ENCODE data around the gene ARFIP1.

Gene ARFIP1

GRCh38 chr4:152785639-152786615, 6.2 kb downstream of the ARFIP1 start:
- Histone ChIP-seq H3K4me1 (peaks cover 43% of the 10 kb centered on the region), H3K9ac (no peak overlapping the region), H3K27ac (no peak overlapping the region), H3K36me3 (no peaks in the 10 kb centered on the region), H3K4me2 (no peak overlapping the region; the same call in 1 of the 2 replicates), H3K27me3 (no peaks in the 10 kb centered on the region), H3K9me3 (no peaks in the 10 kb centered on the region), H4K20me1 (peaks cover 60% of the 10 kb centered on the region), H3K4me3 (no peak overlapping the region)
- TF ChIP-seq Cebpa-rat (IDR thresholded peaks at IDR 0.05), result no peak

GRCh38 chr4:152786627-152787026, 6.9 kb downstream of the ARFIP1 start:
- no peak for TF ChIP-seq Cebpa-rat (IDR thresholded peaks at IDR 0.05)
- Histone ChIP-seq H4K20me1 (peaks cover 53% of the 10 kb centered on the region), H3K4me3 (no peak overlapping the region), H3K27me3 (no peaks in the 10 kb centered on the region), H3K9me3 (no peaks in the 10 kb centered on the region), H3K4me2 (no peak overlapping the region; the same call in 1 of the 2 replicates), H3K4me1 (peaks cover 36% of the 10 kb centered on the region), H3K27ac (no peak overlapping the region), H3K9ac (no peak overlapping the region), H3K36me3 (no peaks in the 10 kb centered on the region)

- H3K4me3 ChIP-seq, result no peak overlapping the region
These were observed 16.1 kb downstream of the ARFIP1 start for GRCh38 chr4:152795891-152796290.

GRCh38 chr4:152803541-152803940, 23.8 kb downstream of the ARFIP1 start:
- Histone ChIP-seq H4K20me1 (peaks cover 8% of the 10 kb centered on the region; the same call in 1 of the 2 replicates), H3K4me2 (no peak overlapping the region), H3K4me3 (no peak overlapping the region), H3K36me3 (peaks cover 6% of the 10 kb centered on the region; the same call in 1 of the 2 replicates), H3K9ac (no peak overlapping the region), H3K4me1 (peaks cover 12% of the 10 kb centered on the region), H3K27me3 (no peaks in the 10 kb centered on the region), H3K27ac (no peak overlapping the region), H3K9me3 (peaks cover 19% of the 10 kb centered on the region)
- TF ChIP-seq Cebpa-rat (IDR thresholded peaks at IDR 0.05), result no peak

More at GRCh38 chr4:152795891-152796290, 16.1 kb downstream of the ARFIP1 start:
- Histone ChIP-seq H3K27ac (no peak overlapping the region), H3K27me3 (no peaks in the 10 kb centered on the region), H3K36me3 (no peaks in the 10 kb centered on the region), H3K9ac (no peak overlapping the region), H3K4me2 (no peak overlapping the region), H3K4me1 (no peaks in the 10 kb centered on the region), H3K9me3 (no peaks in the 10 kb centered on the region), H4K20me1 (peaks cover 2% of the 10 kb centered on the region; the same call in 1 of the 2 replicates)
- no peak for TF ChIP-seq Cebpa-rat (IDR thresholded peaks at IDR 0.05)

- TF ChIP-seq Cebpa-rat (IDR thresholded peaks at IDR 0.05), result no peak
- Histone ChIP-seq H3K9me3 (peaks cover 29% of the 10 kb centered on the region), H3K4me2 (no peak overlapping the region), H3K4me3 (no peak overlapping the region), H3K36me3 (peaks cover 10% of the 10 kb centered on the region; the same call in 1 of the 2 replicates), H3K27me3 (no peaks in the 10 kb centered on the region), H3K27ac (no peak overlapping the region), H3K4me1 (peaks cover 12% of the 10 kb centered on the region), H3K9ac (no peak overlapping the region), H4K20me1 (peaks cover 8% of the 10 kb centered on the region; the same call in 1 of the 2 replicates)
These were observed 25.4 kb downstream of the ARFIP1 start for GRCh38 chr4:152805071-152805650.

- peaks cover 6% of the 10 kb centered on the region; the same call in 1 of the 2 replicates for H4K20me1 ChIP-seq
- no peak overlapping the region for H3K4me3 ChIP-seq
- no peak overlapping the region for H3K27ac ChIP-seq
- H3K4me2 ChIP-seq, result no peak overlapping the region
- no peak overlapping the region for H3K9ac ChIP-seq
- no peaks in the 10 kb centered on the region for H3K27me3 ChIP-seq
- no peak for TF ChIP-seq Cebpa-rat (IDR thresholded peaks at IDR 0.05)
- peaks cover 13% of the 10 kb centered on the region for H3K36me3 ChIP-seq
- H3K9me3 ChIP-seq, result peaks cover 32% of the 10 kb centered on the region
- peaks cover 12% of the 10 kb centered on the region for H3K4me1 ChIP-seq
These were observed 26.1 kb downstream of the ARFIP1 start for GRCh38 chr4:152805818-152806217.

GRCh38 chr4:152806501-152807125, 26.9 kb downstream of the ARFIP1 start:
- H3K27me3 ChIP-seq, result no peaks in the 10 kb centered on the region
- no peak overlapping the region for H3K4me3 ChIP-seq
- no peak overlapping the region for H3K9ac ChIP-seq
- peaks cover 34% of the 10 kb centered on the region for H3K9me3 ChIP-seq
- no peak overlapping the region for H3K27ac ChIP-seq
- H3K4me2 ChIP-seq, result no peak overlapping the region
- peaks cover 16% of the 10 kb centered on the region for H3K36me3 ChIP-seq
- no peaks in the 10 kb centered on the region; the same call in 1 of the 2 replicates for H4K20me1 ChIP-seq
- peaks cover 12% of the 10 kb centered on the region for H3K4me1 ChIP-seq
- TF ChIP-seq Cebpa-rat (IDR thresholded peaks at IDR 0.05), result no peak

GRCh38 chr4:152807294-152807829, 27.6 kb downstream of the ARFIP1 start:
- Histone ChIP-seq H4K20me1 (no peaks in the 10 kb centered on the region), H3K4me2 (no peak overlapping the region), H3K9ac (no peak overlapping the region), H3K4me1 (peaks cover 12% of the 10 kb centered on the region), H3K27me3 (no peaks in the 10 kb centered on the region), H3K4me3 (no peak overlapping the region), H3K36me3 (peaks cover 19% of the 10 kb centered on the region), H3K9me3 (peaks cover 37% of the 10 kb centered on the region), H3K27ac (no peak overlapping the region)
- no peak for TF ChIP-seq Cebpa-rat (IDR thresholded peaks at IDR 0.05)

- H3K9ac ChIP-seq, result no peak overlapping the region
- H3K27ac ChIP-seq, result no peak overlapping the region
- no peak overlapping the region for H3K4me3 ChIP-seq
- H4K20me1 ChIP-seq, result no peaks in the 10 kb centered on the region
- no peaks in the 10 kb centered on the region for H3K27me3 ChIP-seq
- peaks cover 23% of the 10 kb centered on the region for H3K36me3 ChIP-seq
- no peak overlapping the region for H3K4me2 ChIP-seq
- no peak for TF ChIP-seq Cebpa-rat (IDR thresholded peaks at IDR 0.05)
- H3K9me3 ChIP-seq, result peaks cover 46% of the 10 kb centered on the region
- peaks cover 12% of the 10 kb centered on the region for H3K4me1 ChIP-seq
These were observed 28.9 kb downstream of the ARFIP1 start for GRCh38 chr4:152808670-152809069.
